CD14-positive monocyte (primary cell): Measurements from ENCODE around the gene EML1. TPM values are rescaled to one million over a fixed set of nuclear protein-coding genes. Genes with fewer than 3 reads are reported as not detected.
A peak's percentile ranks its signal among the peaks of the same experiment; 100 is the strongest.

Experiments
- DNase-seq, 3 donors: peaks; one replicate each; pipeline ENCODE4 v3.0.0-alpha.2; 2011 to 2022
- H2AFZ ChIP-seq: 2 replicates; pipeline ENCODE4 v1.6.0; 2012; ENCODE audit warnings: mild to moderate bottlenecking, low read depth, low read length, inconsistent platforms; ENCODE audit not compliant: insufficient read depth, poor library complexity, severe bottlenecking
- H3K27ac ChIP-seq, 2 donors: 1 replicate in 1 of 2; 2 replicates in 1 of 2; pipeline ENCODE4 v1.5.1; 2012 to 2013; ENCODE audit warnings: low read length in 2 of 2, control low read depth in 1 of 2, inconsistent platforms in 1 of 2, low read depth in 1 of 2, mild to moderate bottlenecking in 1 of 2
- H3K27me3 ChIP-seq, 2 donors: one replicate each; pipeline versions ENCODE4 v1.6.0 to v1.6.1; 2011 to 2013; ENCODE audit warnings: low read length in 2 of 2; ENCODE audit not compliant: control insufficient read depth in 2 of 2, insufficient read depth in 2 of 2
- H3K36me3 ChIP-seq, 2 donors: replicated peaks in 1 of 2; 1 replicate in 1 of 2; 2 replicates in 1 of 2; pipeline versions ENCODE4 v1.5.1 to v1.6.1; 2012 to 2013; ENCODE audit warnings: low read length in 2 of 2, control low read depth in 1 of 2, inconsistent platforms in 1 of 2, mild to moderate bottlenecking in 1 of 2; ENCODE audit not compliant: insufficient read depth in 2 of 2, control insufficient read depth in 1 of 2
- H3K4me1 ChIP-seq, 2 donors: 1 replicate in 1 of 2; 2 replicates in 1 of 2; pipeline versions ENCODE4 v1.5.1 to v1.6.1; 2012 to 2013; ENCODE audit warnings: low read length in 2 of 2, control low read depth in 1 of 2, inconsistent platforms in 1 of 2, mild to moderate bottlenecking in 1 of 2, moderate library complexity in 1 of 2; ENCODE audit not compliant: insufficient read depth in 2 of 2, control insufficient read depth in 1 of 2
- H3K4me2 ChIP-seq: replicated peaks from 2 replicates; pipeline ENCODE3; 2012; ENCODE audit warnings: low read length, moderate library complexity, mild to moderate bottlenecking; ENCODE audit not compliant: poor library complexity, severe bottlenecking; ENCODE audit errors: extremely low read depth
- H3K4me3 ChIP-seq, 3 experiments: fragments of 200-600 bp in 1 of 3; sonication (generic) in 1 of 3; replicated peaks in 1 of 3; 1 replicate in 2 of 3; 2 replicates in 1 of 3; pipeline ENCODE4 v1.5.1; 2011 to 2013; ENCODE audit warnings: low read length in 3 of 3, mild to moderate bottlenecking in 3 of 3, control low read depth in 2 of 3, low read depth in 2 of 3, inconsistent platforms in 1 of 3, moderate library complexity in 1 of 3
- H3K79me2 ChIP-seq: 2 replicates; pipeline ENCODE4 v1.6.0; 2012; ENCODE audit warnings: mild to moderate bottlenecking, control low read depth, inconsistent platforms, low read length, moderate library complexity; ENCODE audit not compliant: insufficient read depth
- H3K9ac ChIP-seq: 2 replicates; pipeline ENCODE4 v1.6.0; 2017; ENCODE audit warnings: low read length, mild to moderate bottlenecking; ENCODE audit not compliant: insufficient read depth, poor library complexity, severe bottlenecking
- H3K9me3 ChIP-seq, 2 donors: replicated peaks in 1 of 2; 1 replicate in 1 of 2; 2 replicates in 1 of 2; pipeline versions ENCODE4 v1.5.1 to v1.6.1; 2012 to 2013; ENCODE audit warnings: low read length in 2 of 2, control low read depth in 1 of 2; ENCODE audit not compliant: control insufficient read depth in 1 of 2, insufficient read depth in 1 of 2
- H4K20me1 ChIP-seq: 2 replicates; pipeline ENCODE4 v1.6.0; 2012; ENCODE audit warnings: mild to moderate bottlenecking, low read length, control low read depth, moderate library complexity; ENCODE audit not compliant: insufficient read depth
- H3K27ac Mint-ChIP-seq, 7 donors: one replicate each; pipeline ENCODE4 v1.8.0; 2020; ENCODE audit warnings: mild to moderate bottlenecking in 7 of 7, mixed read lengths in 7 of 7, moderate library complexity in 6 of 7, inconsistent platforms in 2 of 7
- H3K27me3 Mint-ChIP-seq, 3 donors: one replicate each; pipeline ENCODE4 v1.8.0; 2021 to 2022; ENCODE audit warnings: low read depth in 3 of 3, mild to moderate bottlenecking in 3 of 3, mixed read lengths in 3 of 3, moderate library complexity in 3 of 3, inconsistent platforms in 1 of 3
- H3K36me3 Mint-ChIP-seq, 2 donors: one replicate each; pipeline ENCODE4 v1.8.0; 2020; ENCODE audit warnings: mixed read lengths in 2 of 2, inconsistent platforms in 1 of 2, mild to moderate bottlenecking in 1 of 2
- H3K4me1 Mint-ChIP-seq: one replicate; pipeline ENCODE4 v1.8.0; 2020; ENCODE audit warnings: mild to moderate bottlenecking, mixed read lengths
- H3K4me3 Mint-ChIP-seq, 2 donors: one replicate each; pipeline ENCODE4 v1.8.0; 2020; ENCODE audit warnings: mild to moderate bottlenecking in 2 of 2, mixed read lengths in 2 of 2, moderate library complexity in 1 of 2
- H3K9me3 Mint-ChIP-seq, 7 donors: one replicate each; pipeline ENCODE4 v1.8.0; 2020 to 2022; ENCODE audit warnings: mixed read lengths in 7 of 7, mild to moderate bottlenecking in 6 of 7, moderate library complexity in 6 of 7, inconsistent platforms in 2 of 7
- WGBS: methylation state at CpG from one replicate; pipeline ENCODE4 v1.1.5; 2013; ENCODE audit warnings: missing lambda C conversion rate; ENCODE audit not compliant: insufficient coverage; 5-methylcytosine and 5-hydroxymethylcytosine counted together
- intact Hi-C, 2 donors: fragments of 100-400 bp; cut with micrococcal nuclease; formaldehyde crosslinking; loops; one replicate each; pipeline versions ENCODE4 v1.15.0 to v1.15.1; 2023
- polyA plus RNA-seq, 3 donors: library from polyadenylated mRNA; depleted of rRNA in 1 of 3; unstranded in 2 of 3; stranded (reverse) in 1 of 3; fragments of 300-500 nt in 2 of 3; fragments of >200 nt in 1 of 3; fragmentation: Illumina TruSeq in 2 of 3; gene quantifications; 1 replicate in 2 of 3; 2 replicates in 1 of 3; pipeline ENCODE4 v1.2.3, GENCODE V29; 2012 to 2021
- TF ChIP-seq, protein P1 (sequence below): fragments of 200-600 bp; IDR thresholded peaks from one replicate; pipeline ENCODE4 v1.8.0; 2022; ENCODE audit warnings: antibody characterized with exemption, mild to moderate bottlenecking

The EML1 gene
- polyA plus RNA-seq, 3 donors, result not detected

DNA sequence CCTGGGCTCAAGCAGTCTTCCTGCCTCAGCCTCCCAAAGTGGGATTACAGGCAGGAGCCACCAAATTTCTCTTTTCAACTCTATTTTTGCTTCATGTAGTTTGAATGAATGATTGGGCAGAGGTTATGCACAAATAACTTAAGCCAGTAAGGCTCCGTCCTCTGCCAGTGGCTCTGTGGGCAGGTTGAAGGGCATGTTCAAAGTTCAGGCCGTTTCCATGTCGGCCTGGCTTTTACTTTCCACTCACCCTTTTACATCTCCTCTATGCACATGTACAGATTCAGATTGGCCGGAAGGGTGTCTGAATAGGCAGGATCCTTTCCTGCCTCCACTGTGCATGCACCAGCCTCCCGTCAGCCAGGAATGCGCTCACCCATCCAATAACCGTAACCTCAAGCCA, 132.3 kb downstream of the EML1 start:
- H3K9me3 ChIP-seq, result no peaks in the 10 kb centered on the region
- Mint-ChIP-seq H3K36me3 (no peaks in the 10 kb centered on the region), H3K27ac (peak overlapping the region in 1 of 7 donors; percentile 73), H3K9me3 (peaks cover 0 to 3% (median 2%) of the 10 kb centered on the region in 7 donors), H3K4me3 (no peak overlapping the region), H3K27me3 (peaks cover 8 to 17% (median 13%) of the 10 kb centered on the region in 3 donors), H3K4me1 (no peaks in the 10 kb centered on the region)
- no peak overlapping the region for H3K4me2 ChIP-seq
- no peak for DNase-seq
- WGBS, result 95% methylated on average over 5 of the region's 7 CpGs
- H3K27me3 ChIP-seq, result no peaks in the 10 kb centered on the region
- TF ChIP-seq, protein P1, sequence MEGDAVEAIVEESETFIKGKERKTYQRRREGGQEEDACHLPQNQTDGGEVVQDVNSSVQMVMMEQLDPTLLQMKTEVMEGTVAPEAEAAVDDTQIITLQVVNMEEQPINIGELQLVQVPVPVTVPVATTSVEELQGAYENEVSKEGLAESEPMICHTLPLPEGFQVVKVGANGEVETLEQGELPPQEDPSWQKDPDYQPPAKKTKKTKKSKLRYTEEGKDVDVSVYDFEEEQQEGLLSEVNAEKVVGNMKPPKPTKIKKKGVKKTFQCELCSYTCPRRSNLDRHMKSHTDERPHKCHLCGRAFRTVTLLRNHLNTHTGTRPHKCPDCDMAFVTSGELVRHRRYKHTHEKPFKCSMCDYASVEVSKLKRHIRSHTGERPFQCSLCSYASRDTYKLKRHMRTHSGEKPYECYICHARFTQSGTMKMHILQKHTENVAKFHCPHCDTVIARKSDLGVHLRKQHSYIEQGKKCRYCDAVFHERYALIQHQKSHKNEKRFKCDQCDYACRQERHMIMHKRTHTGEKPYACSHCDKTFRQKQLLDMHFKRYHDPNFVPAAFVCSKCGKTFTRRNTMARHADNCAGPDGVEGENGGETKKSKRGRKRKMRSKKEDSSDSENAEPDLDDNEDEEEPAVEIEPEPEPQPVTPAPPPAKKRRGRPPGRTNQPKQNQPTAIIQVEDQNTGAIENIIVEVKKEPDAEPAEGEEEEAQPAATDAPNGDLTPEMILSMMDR, result no peak
- no peak overlapping the region for H3K27ac ChIP-seq
- H3K79me2 ChIP-seq, result no peaks in the 10 kb centered on the region
- H2AFZ ChIP-seq, result no peak overlapping the region
- no peak overlapping the region for H3K4me3 ChIP-seq
- no peaks in the 10 kb centered on the region for H3K36me3 ChIP-seq
- no peak overlapping the region for H3K9ac ChIP-seq
- intact Hi-C loops, result no loop called here
- no peaks in the 10 kb centered on the region for H4K20me1 ChIP-seq
- no peaks in the 10 kb centered on the region for H3K4me1 ChIP-seq

DNA sequence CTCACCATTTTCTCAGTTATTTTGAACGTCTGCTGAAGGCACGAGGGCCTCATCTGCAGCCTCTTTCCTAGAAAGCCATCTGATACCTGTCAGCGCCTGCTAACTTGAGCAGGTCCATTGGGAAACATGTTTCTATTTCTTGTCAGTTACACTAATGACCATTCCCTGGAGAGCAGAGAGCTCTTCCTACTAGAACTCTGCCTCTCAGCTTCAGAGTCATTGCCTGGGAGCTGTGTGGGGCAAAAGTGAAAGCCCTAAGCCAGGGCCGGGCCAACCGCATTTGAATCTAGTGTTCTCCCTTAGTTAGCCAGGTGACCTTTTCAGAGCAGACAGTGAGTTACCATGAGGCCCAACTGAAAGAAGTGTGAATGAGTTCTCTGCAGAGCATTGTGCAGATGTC, 135.8 kb downstream of the EML1 start:
- 80% methylated on average over 4 of the region's 5 CpGs for WGBS
- H3K36me3 ChIP-seq, result no peaks in the 10 kb centered on the region
- intact Hi-C loops, result no loop called here

More for the DNA sequence above, 135.8 kb downstream of the EML1 start:
- TF ChIP-seq, protein P1, result no peak
- H3K4me1 ChIP-seq, result no peaks in the 10 kb centered on the region
- no peak overlapping the region for H2AFZ ChIP-seq
- no peaks in the 10 kb centered on the region for H3K9me3 ChIP-seq
- H3K4me2 ChIP-seq, result no peak overlapping the region
- Mint-ChIP-seq H3K4me3 (peak overlapping the region in 1 of 2 donors; percentile 3), H3K27ac (no peak overlapping the region), H3K27me3 (peaks cover 7 to 19% (median 15%) of the 10 kb centered on the region in 3 donors), H3K36me3 (no peaks in the 10 kb centered on the region), H3K9me3 (peaks cover 0 to 3% (median 2%) of the 10 kb centered on the region in 7 donors), H3K4me1 (no peaks in the 10 kb centered on the region)
- H3K27ac ChIP-seq, result no peak overlapping the region
- no peaks in the 10 kb centered on the region for H3K27me3 ChIP-seq
- no peaks in the 10 kb centered on the region for H3K79me2 ChIP-seq
- H3K4me3 ChIP-seq, result no peak overlapping the region
- H4K20me1 ChIP-seq, result no peaks in the 10 kb centered on the region
- DNase-seq, result no peak
- no peak overlapping the region for H3K9ac ChIP-seq
